ENCODE data around the gene PTPRA. TPM values are rescaled to one million over a fixed set of nuclear protein-coding genes. Genes with fewer than 3 reads are reported as not detected.

Gene PTPRA
- total and polyA plus RNA-seq, 2 of the 13 experiments (the other 11 are each of a cell fraction or from before 2014, with no cell fraction given), result 47.2 to 127 TPM

DNA sequence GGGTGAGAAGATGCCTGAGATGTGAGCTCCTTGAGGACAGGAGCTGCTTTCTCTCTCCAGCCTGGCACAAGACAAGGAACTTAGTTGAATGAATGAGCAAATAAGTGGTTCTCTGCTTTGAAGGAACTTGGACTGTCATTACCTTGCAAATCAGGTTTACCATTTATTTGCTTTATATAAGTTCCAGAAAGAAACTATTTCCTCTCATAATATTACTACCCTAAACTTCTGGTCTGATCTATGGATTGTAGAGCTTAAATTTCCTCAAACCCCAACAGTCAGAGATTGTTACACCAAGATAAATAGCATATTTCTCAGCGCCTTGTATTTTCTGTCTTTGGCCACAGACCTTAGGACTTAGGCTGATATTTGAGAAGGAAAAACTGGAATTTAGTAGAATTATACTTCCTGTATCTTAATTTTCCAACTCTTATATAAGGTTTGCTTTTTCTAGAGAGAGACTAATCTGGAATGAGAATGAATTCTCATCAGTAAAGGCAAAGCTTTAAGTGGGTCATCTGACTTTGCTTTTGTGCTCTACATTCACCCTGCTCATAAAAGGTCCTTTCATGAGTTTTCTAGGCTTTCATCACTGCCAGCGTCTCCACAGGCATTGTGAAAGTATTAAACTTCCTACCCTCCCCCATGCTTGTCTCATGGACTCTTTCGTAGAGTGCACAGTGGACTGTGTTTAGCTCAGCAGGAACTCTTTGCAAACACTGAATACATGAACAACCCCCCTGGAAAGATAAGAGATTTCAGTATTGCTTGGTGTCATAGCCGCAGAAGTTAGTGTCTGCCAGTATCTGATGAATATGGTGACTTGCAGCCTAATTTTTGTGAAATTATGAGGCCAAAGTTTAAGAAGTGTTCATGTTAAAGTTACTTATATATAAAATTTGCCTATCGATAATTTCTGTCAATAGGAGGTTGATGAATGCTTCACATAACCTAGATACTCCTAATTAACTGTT, 74.0 kb downstream of the PTPRA start (continued):
- TF ChIP-seq SYNCRIP (IDR thresholded peaks at IDR 0.05; ENCODE audit: insufficient read depth, low read depth, low read length), result no peak
- no peak for TF ChIP-seq TCF12 (IDR thresholded peaks at IDR 0.05)
- no peak for TF ChIP-seq TCF12 (CRISPR knock-in tag; IDR thresholded peaks at IDR 0.05)
- TF ChIP-seq PRDM4 (CRISPR knock-in tag; IDR thresholded peaks at IDR 0.05; ENCODE audit: borderline replicate concordance), result no peak
- no peak for TF ChIP-seq THYN1 (CRISPR knock-in tag; IDR thresholded peaks at IDR 0.05; ENCODE audit: borderline replicate concordance, low read depth)
- TF ChIP-seq ZNF790 (CRISPR knock-in tag; IDR thresholded peaks at IDR 0.05; ENCODE audit: borderline replicate concordance), result no peak
- no peak for TF ChIP-seq JUND (CRISPR knock-in tag; IDR thresholded peaks at IDR 0.05)
- TF ChIP-seq ZNF563 (CRISPR knock-in tag; IDR thresholded peaks at IDR 0.05), result no peak
- TF ChIP-seq TMF1 (CRISPR knock-in tag; IDR thresholded peaks at IDR 0.05; ENCODE audit: low read depth), result 0 out of 2 replicates have a peak, but pooled peaks have one; percentile 45
- TF ChIP-seq HNF1A (IDR thresholded peaks at IDR 0.05; ENCODE audit: low read depth), result peak; percentile 63; the same call in 1 of the 2 replicates
- TF ChIP-seq HNF1A (CRISPR knock-in tag; IDR thresholded peaks at IDR 0.05; ENCODE audit: borderline replicate concordance), result peak; percentile 72; the same call in 1 of the 2 replicates
- TF ChIP-seq PLRG1 (conservative IDR thresholded peaks at IDR 0.05), result no peak
- no peak for TF ChIP-seq AGO2 (optimal IDR thresholded peaks at IDR 0.05; ENCODE audit: low read depth, low read length)
- TF ChIP-seq, protein P1, sequence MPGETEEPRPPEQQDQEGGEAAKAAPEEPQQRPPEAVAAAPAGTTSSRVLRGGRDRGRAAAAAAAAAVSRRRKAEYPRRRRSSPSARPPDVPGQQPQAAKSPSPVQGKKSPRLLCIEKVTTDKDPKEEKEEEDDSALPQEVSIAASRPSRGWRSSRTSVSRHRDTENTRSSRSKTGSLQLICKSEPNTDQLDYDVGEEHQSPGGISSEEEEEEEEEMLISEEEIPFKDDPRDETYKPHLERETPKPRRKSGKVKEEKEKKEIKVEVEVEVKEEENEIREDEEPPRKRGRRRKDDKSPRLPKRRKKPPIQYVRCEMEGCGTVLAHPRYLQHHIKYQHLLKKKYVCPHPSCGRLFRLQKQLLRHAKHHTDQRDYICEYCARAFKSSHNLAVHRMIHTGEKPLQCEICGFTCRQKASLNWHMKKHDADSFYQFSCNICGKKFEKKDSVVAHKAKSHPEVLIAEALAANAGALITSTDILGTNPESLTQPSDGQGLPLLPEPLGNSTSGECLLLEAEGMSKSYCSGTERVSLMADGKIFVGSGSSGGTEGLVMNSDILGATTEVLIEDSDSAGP (CRISPR knock-in tag; IDR thresholded peaks at IDR 0.05; ENCODE audit: borderline replicate concordance), result no peak
- TF ChIP-seq, protein P2, sequence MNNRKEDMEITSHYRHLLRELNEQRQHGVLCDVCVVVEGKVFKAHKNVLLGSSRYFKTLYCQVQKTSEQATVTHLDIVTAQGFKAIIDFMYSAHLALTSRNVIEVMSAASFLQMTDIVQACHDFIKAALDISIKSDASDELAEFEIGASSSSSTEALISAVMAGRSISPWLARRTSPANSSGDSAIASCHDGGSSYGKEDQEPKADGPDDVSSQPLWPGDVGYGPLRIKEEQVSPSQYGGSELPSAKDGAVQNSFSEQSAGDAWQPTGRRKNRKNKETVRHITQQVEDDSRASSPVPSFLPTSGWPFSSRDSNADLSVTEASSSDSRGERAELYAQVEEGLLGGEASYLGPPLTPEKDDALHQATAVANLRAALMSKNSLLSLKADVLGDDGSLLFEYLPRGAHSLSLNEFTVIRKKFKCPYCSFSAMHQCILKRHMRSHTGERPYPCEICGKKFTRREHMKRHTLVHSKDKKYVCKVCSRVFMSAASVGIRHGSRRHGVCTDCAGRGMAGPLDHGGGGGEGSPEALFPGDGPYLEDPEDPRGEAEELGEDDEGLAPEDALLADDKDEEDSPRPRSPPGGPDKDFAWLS (CRISPR knock-in tag; IDR thresholded peaks at IDR 0.05; ENCODE audit: borderline replicate concordance), result no peak
- TF ChIP-seq IKZF4 (CRISPR knock-in tag; IDR thresholded peaks at IDR 0.05; ENCODE audit: borderline replicate concordance, low read depth, not compliant biosample characterization), result no peak
- TF ChIP-seq ZBTB21 (CRISPR knock-in tag; IDR thresholded peaks at IDR 0.05), result peak; percentile 70
- 0 out of 2 replicates have a peak, but pooled peaks have one; percentile 68 for TF ChIP-seq ZNF761 (CRISPR knock-in tag; conservative IDR thresholded peaks at IDR 0.05)
